ENCODE results near the gene MMP8. TPM values are rescaled to one million over a fixed set of nuclear protein-coding genes. Genes with fewer than 3 reads are reported as not detected.

Gene MMP8
- total and polyA plus RNA-seq, 10 of the 15 experiments (the other 5 are each of a cell fraction or from before 2014, with no cell fraction given) = 0.01 TPM; not detected in 9

DNA sequence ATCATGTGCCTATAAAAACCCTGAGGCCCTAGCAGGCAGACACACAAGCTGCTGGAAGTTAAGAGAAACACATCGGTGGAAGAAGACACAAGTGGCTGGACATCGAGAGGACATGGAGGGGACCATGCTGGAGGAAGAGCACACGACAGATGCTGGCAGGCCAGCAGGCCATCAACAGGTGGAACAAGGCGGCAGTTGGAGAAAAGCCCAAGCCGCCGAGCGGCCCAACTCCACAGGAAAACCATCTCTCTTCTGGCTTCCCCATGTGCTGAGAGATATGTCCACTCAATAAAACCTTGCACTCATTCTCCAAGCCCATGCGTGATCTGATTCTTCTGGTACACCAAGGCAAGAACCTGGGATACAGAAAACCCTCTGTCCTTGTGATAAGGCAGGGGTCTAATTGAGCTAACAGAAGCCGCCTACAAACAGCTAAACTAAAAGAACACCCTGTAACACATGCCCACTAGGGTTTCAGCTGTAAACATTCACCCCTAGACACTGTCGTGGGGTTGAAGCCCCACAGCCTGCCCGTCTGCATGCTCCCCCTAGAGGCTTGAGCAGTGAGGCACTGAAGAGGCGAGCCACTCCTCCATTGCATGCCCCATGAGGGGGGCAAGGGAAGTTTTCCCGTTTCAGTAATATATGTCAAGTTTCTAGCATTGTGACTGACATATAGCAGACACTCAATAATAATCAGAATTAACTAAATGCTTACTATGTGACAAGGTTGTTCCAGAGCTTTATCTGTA lies 60.6 kb downstream of the MMP8 start:
- Histone ChIP-seq H2AFZ (ENCODE audit: control insufficient read depth, low read depth, low read length) (no peak overlapping the region), H3K4me3 (no peak overlapping the region), H3K27ac (ENCODE audit: control insufficient read depth, insufficient read depth) (no peak overlapping the region), H3K27me3 (replicated peaks in 1 of 2; ENCODE audit: control insufficient read depth in 2 of 2, insufficient read depth in 2 of 2, low read length in 1 of 2) (peaks cover 0 to 3% of the 10 kb centered on the region in 2 experiments; a peak in 1 of 4 replicates), H3K9me3 (replicated peaks; ENCODE audit: control insufficient read depth, insufficient read depth, low read length) (no peaks in the 10 kb centered on the region), H3K36me3 (ENCODE audit: control insufficient read depth in 2 of 2, insufficient read depth in 2 of 2, low read length in 1 of 2) (no peaks in the 10 kb centered on the region), H3K79me2 (ENCODE audit: control insufficient read depth, insufficient read depth, low read length) (no peaks in the 10 kb centered on the region), H4K20me1 (ENCODE audit: control insufficient read depth, insufficient read depth) (no peaks in the 10 kb centered on the region), H3K4me2 (ENCODE audit: control insufficient read depth, insufficient read depth) (no peak overlapping the region), H3K9ac (ENCODE audit: control insufficient read depth, insufficient read depth, low read length) (no peak overlapping the region), H3K4me1 (ENCODE audit: control insufficient read depth, insufficient read depth, low read length) (no peaks in the 10 kb centered on the region)
- ATAC-seq (peak; percentile 92), FAIRE-seq (no peak), DNase-seq (ENCODE audit: low read depth, low spot score) (no peak)
- ChIA-PET POLR2A (no interaction called here), CTCF (interaction anchor here (1.2 to 8.4 kb wide), 13 partner anchors 12 to 803 kb away, joined by 3 to 196 read pairs (median 38); no protein-coding TSS in a partner anchor), RAD21 (ENCODE audit: unreplicated experiment) (interaction anchor here (0.9 to 6.3 kb wide), 7 partner anchors 50 to 375 kb away, joined by 3 to 106 read pairs (median 17); no protein-coding TSS in a partner anchor), SMC1A (ENCODE audit: uncharacterized antibody, unreplicated experiment) (interaction anchor here (0.6 to 4.6 kb wide), 7 partner anchors 24 to 407 kb away, joined by 3 to 98 read pairs (median 3); no protein-coding TSS in a partner anchor)
- WGBS (ENCODE audit: insufficient coverage, insufficient replicate concordance, low lambda C conversion rate, missing lambda C conversion rate) = 36% methylated on average over 13 of the region's 13 CpGs
- BruUV-seq (replicated peaks) = no TSS peak
- 0 out of 2 replicates have a peak, but pooled peaks have one; percentile 28 for TF ChIP-seq YY1 (IDR thresholded peaks at IDR 0.05; ENCODE audit: low read depth, low read length)
- no peak for TF ChIP-seq ATF3 (IDR thresholded peaks at IDR 0.05; ENCODE audit: borderline replicate concordance, extremely low read depth, low read depth, low read length)
- peak; percentile 30; the same call in 1 of the 2 replicates for TF ChIP-seq SMC3 (IDR thresholded peaks at IDR 0.05; ENCODE audit: borderline replicate concordance, low read length)
- TF ChIP-seq, protein P1, sequence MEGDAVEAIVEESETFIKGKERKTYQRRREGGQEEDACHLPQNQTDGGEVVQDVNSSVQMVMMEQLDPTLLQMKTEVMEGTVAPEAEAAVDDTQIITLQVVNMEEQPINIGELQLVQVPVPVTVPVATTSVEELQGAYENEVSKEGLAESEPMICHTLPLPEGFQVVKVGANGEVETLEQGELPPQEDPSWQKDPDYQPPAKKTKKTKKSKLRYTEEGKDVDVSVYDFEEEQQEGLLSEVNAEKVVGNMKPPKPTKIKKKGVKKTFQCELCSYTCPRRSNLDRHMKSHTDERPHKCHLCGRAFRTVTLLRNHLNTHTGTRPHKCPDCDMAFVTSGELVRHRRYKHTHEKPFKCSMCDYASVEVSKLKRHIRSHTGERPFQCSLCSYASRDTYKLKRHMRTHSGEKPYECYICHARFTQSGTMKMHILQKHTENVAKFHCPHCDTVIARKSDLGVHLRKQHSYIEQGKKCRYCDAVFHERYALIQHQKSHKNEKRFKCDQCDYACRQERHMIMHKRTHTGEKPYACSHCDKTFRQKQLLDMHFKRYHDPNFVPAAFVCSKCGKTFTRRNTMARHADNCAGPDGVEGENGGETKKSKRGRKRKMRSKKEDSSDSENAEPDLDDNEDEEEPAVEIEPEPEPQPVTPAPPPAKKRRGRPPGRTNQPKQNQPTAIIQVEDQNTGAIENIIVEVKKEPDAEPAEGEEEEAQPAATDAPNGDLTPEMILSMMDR (IDR thresholded peaks at IDR 0.05 in 2 of 3, conservative IDR thresholded peaks at IDR 0.05 in 1 of 3; ENCODE audit: control insufficient read depth in 2 of 3, extremely low read depth in 1 of 3, insufficient read depth in 1 of 3, low read depth in 3 of 3, low read length in 3 of 3) = peak; percentile 50 to 66 (median 59)
- peak; percentile 36; the same call in 1 of the 2 replicates for TF ChIP-seq RAD21 (IDR thresholded peaks at IDR 0.05; ENCODE audit: insufficient read depth, low read depth, low read length)
- in situ Hi-C loops (cut with MboI) (loop anchor here (25.0 kb wide), 1 partner anchor 802 kb away; no protein-coding TSS in a partner anchor), intact Hi-C loops (cut with micrococcal nuclease; ENCODE audit: unreplicated experiment) (loop anchor here (2.0 kb wide), 1 partner anchor 169 kb away; no protein-coding TSS in a partner anchor)

Measured in GM12878 (cell line).